H1 (cell line): ENCODE measurements around the gene EPHA6. TPM values are rescaled to one million over a fixed set of nuclear protein-coding genes. Genes with fewer than 3 reads are reported as not detected.

ENCODE experiments used
- CTCF ChIA-PET: fragments of 300-600 bp; sonication (Branson Sonifier 250); formaldehyde crosslinking; loops from one replicate; lab custom pipeline; 2021; ENCODE audit not compliant: partially characterized antibody; lab: Charles Lee
- POLR2A ChIA-PET: fragments of 300-600 bp; sonication (Branson Sonifier 250); formaldehyde crosslinking; loops from one replicate; lab custom pipeline; 2021; ENCODE audit warnings: inconsistent platforms; ENCODE audit not compliant: partially characterized antibody; lab: Charles Lee
- DNase-seq, 2 experiments: peaks; one replicate each; pipeline versions ENCODE4 v3.0.0 to v3.0.0-alpha.2; 2010 to 2022; ENCODE audit warnings: low spot score in 2 of 2, low read depth in 1 of 2, mixed read lengths in 1 of 2
- FAIRE-seq: peaks from 2 replicates; lab custom pipeline; 2011; peaks lifted over from hg19 to GRCh38; lab: Jason Lieb, UNC
- H2AFZ ChIP-seq: 2 replicates; pipeline ENCODE4 v1.8.1; 2012; ENCODE audit warnings: low read length, inconsistent platforms
- H2AK5ac ChIP-seq: 2 replicates; pipeline ENCODE4 v1.6.1; 2013; ENCODE audit warnings: low read depth, low read length
- H2BK120ac ChIP-seq: replicated peaks from 2 replicates; pipeline ENCODE3; 2013; ENCODE audit warnings: low read depth, low read length, inconsistent platforms
- H2BK12ac ChIP-seq: 2 replicates; pipeline ENCODE4 v1.6.1; 2013; ENCODE audit warnings: low read depth, low read length
- H2BK15ac ChIP-seq: 2 replicates; pipeline ENCODE4 v1.6.1; 2013; ENCODE audit warnings: low read length
- H2BK20ac ChIP-seq: 2 replicates; pipeline ENCODE4 v1.6.1; 2013; ENCODE audit warnings: low read length
- H2BK5ac ChIP-seq: 2 replicates; pipeline ENCODE4 v1.6.1; 2013; ENCODE audit warnings: low read depth, low read length
- H3K14ac ChIP-seq: 2 replicates; pipeline ENCODE4 v1.6.1; 2013; ENCODE audit warnings: inconsistent platforms; ENCODE audit not compliant: insufficient read length
- H3K18ac ChIP-seq: 2 replicates; pipeline ENCODE4 v1.6.1; 2013; ENCODE audit warnings: low read length; ENCODE audit errors: extremely low read depth
- H3K23ac ChIP-seq: 2 replicates; pipeline ENCODE4 v1.6.1; 2013; ENCODE audit warnings: inconsistent platforms; ENCODE audit not compliant: insufficient read length
- H3K23me2 ChIP-seq: 2 replicates; pipeline ENCODE4 v1.6.1; 2013; ENCODE audit warnings: low read depth, low read length
- H3K27ac ChIP-seq: 2 replicates; pipeline ENCODE4 v1.6.1; 2011; ENCODE audit warnings: low read depth, low read length, inconsistent platforms
- H3K27me3 ChIP-seq, 4 experiments: replicated peaks in 1 of 4; 1 replicate in 1 of 4; 2 replicates in 3 of 4; pipeline versions ENCODE4 v1.6.1 to v1.8.1; 2011 to 2013; ENCODE audit warnings: low read length in 3 of 4, mild to moderate bottlenecking in 3 of 4, inconsistent platforms in 2 of 4, mixed read lengths in 2 of 4, moderate library complexity in 1 of 4; ENCODE audit not compliant: control insufficient read depth in 3 of 4, insufficient read depth in 3 of 4; ENCODE audit errors: extremely low read depth in 1 of 4
- H3K36me3 ChIP-seq, 4 experiments: 2 replicates each; pipeline versions ENCODE4 v1.6.1 to v1.8.1; 2011 to 2013; ENCODE audit warnings: mild to moderate bottlenecking in 4 of 4, low read length in 3 of 4, moderate library complexity in 2 of 4, control low read depth in 1 of 4, inconsistent platforms in 1 of 4; ENCODE audit not compliant: insufficient read depth in 4 of 4, control insufficient read depth in 2 of 4
- H3K4ac ChIP-seq: replicated peaks from 2 replicates; pipeline ENCODE3; 2013; ENCODE audit warnings: low read length, low read depth, mixed read lengths, inconsistent platforms; ENCODE audit not compliant: insufficient read length
- H3K4me1 ChIP-seq, 4 experiments: replicated peaks in 1 of 4; 1 replicate in 1 of 4; 2 replicates in 3 of 4; pipeline versions ENCODE4 v1.6.1 to v1.8.1; 2011 to 2013; ENCODE audit warnings: low read length in 3 of 4, inconsistent platforms in 2 of 4, mixed read lengths in 1 of 4; ENCODE audit not compliant: insufficient read depth in 4 of 4, control insufficient read depth in 3 of 4
- H3K4me2 ChIP-seq, 2 experiments: 2 replicates each; pipeline versions ENCODE4 v1.6.1 to v1.8.1; 2011 to 2013; ENCODE audit warnings: low read depth in 2 of 2, low read length in 2 of 2, control low read depth in 1 of 2, inconsistent platforms in 1 of 2, mild to moderate bottlenecking in 1 of 2; ENCODE audit not compliant: insufficient read depth in 1 of 2
- H3K4me3 ChIP-seq, 4 experiments: fragments of 200-600, 300-600 bp in 1 of 4; sonication (generic), shearing (Covaris generic), sonication (Bioruptor Twin) in 1 of 4; 2 replicates each; pipeline versions ENCODE4 v1.5.1 to v1.8.1; 2011 to 2016; ENCODE audit warnings: low read length in 4 of 4, low read depth in 3 of 4, control low read depth in 2 of 4, inconsistent platforms in 2 of 4, mild to moderate bottlenecking in 2 of 4, mixed read lengths in 1 of 4, moderate library complexity in 1 of 4; ENCODE audit not compliant: insufficient read depth in 2 of 4; ENCODE audit errors: extremely low read depth in 1 of 4
- H3K56ac ChIP-seq: replicated peaks from 2 replicates; pipeline ENCODE3; 2013; ENCODE audit warnings: low read depth, mild to moderate bottlenecking, mixed read lengths, low read length, inconsistent platforms; ENCODE audit not compliant: insufficient read length
- H3K79me1 ChIP-seq: 2 replicates; pipeline ENCODE4 v1.6.1; 2013; ENCODE audit warnings: low read depth, low read length, control low read depth
- H3K79me2 ChIP-seq, 2 experiments: 2 replicates each; pipeline versions ENCODE4 v1.6.1 to v1.8.1; 2012 to 2013; ENCODE audit warnings: low read length in 2 of 2, mild to moderate bottlenecking in 2 of 2, inconsistent platforms in 1 of 2; ENCODE audit not compliant: insufficient read depth in 2 of 2, control insufficient read depth in 1 of 2
- H3K9ac ChIP-seq, 4 experiments: replicated peaks in 1 of 4; 1 replicate in 1 of 4; 2 replicates in 3 of 4; pipeline versions ENCODE4 v1.6.1 to v1.8.1; 2011 to 2013; ENCODE audit warnings: low read depth in 3 of 4, low read length in 3 of 4, control low read depth in 2 of 4, mild to moderate bottlenecking in 2 of 4, moderate library complexity in 2 of 4, inconsistent platforms in 1 of 4; ENCODE audit errors: extremely low read depth in 1 of 4
- H3K9me3 ChIP-seq, 2 experiments: 2 replicates each; pipeline versions ENCODE4 v1.6.1 to v1.8.1; 2012 to 2013; ENCODE audit warnings: mild to moderate bottlenecking in 2 of 2, moderate library complexity in 2 of 2, control low read depth in 1 of 2, inconsistent platforms in 1 of 2, low read depth in 1 of 2, low read length in 1 of 2, mixed read lengths in 1 of 2; ENCODE audit not compliant: insufficient read depth in 2 of 2
- H4K20me1 ChIP-seq, 2 experiments: replicated peaks in 1 of 2; 2 replicates each; pipeline versions ENCODE3 to v1.8.1; 2011 to 2013; ENCODE audit warnings: inconsistent platforms in 2 of 2, low read length in 2 of 2, mild to moderate bottlenecking in 1 of 2; ENCODE audit not compliant: insufficient read depth in 2 of 2, control insufficient read depth in 1 of 2
- H4K5ac ChIP-seq: 2 replicates; pipeline ENCODE4 v1.6.1; 2013; ENCODE audit warnings: low read length, low read depth, mixed read lengths, inconsistent platforms; ENCODE audit not compliant: insufficient read length
- H4K8ac ChIP-seq: 2 replicates; pipeline ENCODE4 v1.8.0; 2013; ENCODE audit warnings: mild to moderate bottlenecking, moderate library complexity, low read length, inconsistent platforms; ENCODE audit not compliant: insufficient read depth; ENCODE audit errors: extremely low read depth
- H4K91ac ChIP-seq: replicated peaks from 2 replicates; pipeline ENCODE3; 2013; ENCODE audit warnings: low read length, mixed read lengths, inconsistent platforms; ENCODE audit not compliant: insufficient read length
- EP300 ChIP-seq, 2 experiments: IDR thresholded peaks; 1 replicate in 1 of 2; 2 replicates in 1 of 2; pipeline ENCODE4 v1.6.1; 2011 to 2012; ENCODE audit warnings: low read depth in 2 of 2, low read length in 2 of 2, mild to moderate bottlenecking in 2 of 2, borderline replicate concordance in 1 of 2, inconsistent platforms in 1 of 2, moderate library complexity in 1 of 2
- SIRT6 ChIP-seq: IDR thresholded peaks from one replicate; pipeline ENCODE4 v1.7.1; 2012; ENCODE audit warnings: low read length, inconsistent platforms
- SRF ChIP-seq: IDR thresholded peaks from 2 replicates; pipeline ENCODE4 v1.6.1; 2011; ENCODE audit warnings: mild to moderate bottlenecking, low read depth, low read length, moderate library complexity
- TCF12 ChIP-seq: IDR thresholded peaks from 2 replicates; pipeline ENCODE4 v1.6.1; 2011; ENCODE audit warnings: low read depth, mild to moderate bottlenecking, low read length
- WGBS, 2 experiments: shearing (Covaris generic) in 1 of 2; methylation state at CpG; one replicate each; pipeline versions ENCODE4 v1.1.6 to v1.1.7; 2013 to 2015; ENCODE audit warnings: low lambda C conversion rate in 2 of 2, mixed read lengths in 2 of 2, inconsistent platforms in 1 of 2, low coverage in 1 of 2, missing lambda C conversion rate in 1 of 2; ENCODE audit not compliant: insufficient replicate concordance in 2 of 2, insufficient coverage in 1 of 2, insufficient read length in 1 of 2; ENCODE audit errors: extremely low coverage in 1 of 2, missing lambda C conversion rate in 1 of 2; 5-methylcytosine and 5-hydroxymethylcytosine counted together
- polyA plus RNA-seq, 7 experiments: library from polyadenylated mRNA; depleted of rRNA in 3 of 7; stranded (reverse) in 5 of 7; unstranded in 2 of 7; fragments of >200 nt in 5 of 7; fragments of 200-250 nt in 2 of 7; gene quantifications; 1 replicate in 5 of 7; 2 replicates in 1 of 7; 4 replicates in 1 of 7; pipeline versions ENCODE4 v1.2.1 to v1.2.3, GENCODE V29; 2011 to 2013; ENCODE audit warnings: missing spikeins in 2 of 7, mixed read lengths in 2 of 7
- total RNA-seq: library from RNA; stranded (reverse); fragmentation: NEBNext Ultra II Directional; extraction: Animal tissue kit (Norgen Biotek cat#: 25700); gene quantifications from 2 replicates; pipeline ENCODE4 v1.2.1, GENCODE V29; 2021

EPHA6 gene
- total and polyA plus RNA-seq, 2 of the 8 experiments (the other 6 are each of a cell fraction or from before 2014, with no cell fraction given), result 0.83 to 3.2 TPM

DNA sequence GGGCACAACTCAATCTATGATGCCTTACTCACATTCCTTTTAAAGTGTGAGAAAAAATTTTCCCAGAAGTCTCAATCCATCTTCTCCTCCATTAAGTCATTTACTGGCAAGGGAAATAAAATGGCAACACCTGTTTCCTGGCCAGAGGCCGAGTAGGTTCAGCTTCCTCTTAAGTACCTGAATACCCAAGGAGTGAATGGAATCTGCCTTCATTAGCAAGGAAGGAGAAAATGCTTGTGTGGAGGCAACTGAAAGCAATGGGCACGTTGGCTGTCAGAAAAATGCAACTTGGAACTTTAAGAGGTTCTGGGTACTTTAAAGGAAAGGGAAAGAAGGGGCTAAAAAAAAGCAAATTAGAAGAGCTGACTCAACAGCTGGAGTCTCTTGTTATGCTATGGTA, 526.5 kb downstream of the EPHA6 start:
- H3K27me3 ChIP-seq, result no peaks in the 10 kb centered on the region
- H3K18ac ChIP-seq, result no peak overlapping the region
- H2BK12ac ChIP-seq, result no peak overlapping the region
- no peak overlapping the region for H2BK120ac ChIP-seq
- no peak overlapping the region for H2AFZ ChIP-seq
- H3K4ac ChIP-seq, result no peak overlapping the region
- no peak overlapping the region for H2AK5ac ChIP-seq
- no peaks in the 10 kb centered on the region for H3K23me2 ChIP-seq
- no peak overlapping the region for H2BK15ac ChIP-seq
- H3K9ac ChIP-seq, result no peak overlapping the region
- H3K4me2 ChIP-seq, result no peak overlapping the region
- no peak overlapping the region for H2BK5ac ChIP-seq
- no peak overlapping the region for H4K8ac ChIP-seq
- H4K5ac ChIP-seq, result no peak overlapping the region
- WGBS, 2 experiments, result 81% methylated on average over 2 of the region's 2 CpGs; no CpG with 5 or more reads in 1 of the 2 experiments
- no peak overlapping the region for H3K4me3 ChIP-seq
- no peak overlapping the region for H2BK20ac ChIP-seq
- H4K91ac ChIP-seq, result no peak overlapping the region
- H3K4me1 ChIP-seq, result no peaks in the 10 kb centered on the region
- no peak overlapping the region for H3K14ac ChIP-seq
- no peaks in the 10 kb centered on the region; a peak in 1 of 4 replicates for H3K9me3 ChIP-seq
- no peaks in the 10 kb centered on the region for H3K36me3 ChIP-seq
- FAIRE-seq, result peak; percentile 39
- H4K20me1 ChIP-seq, result no peaks in the 10 kb centered on the region
- H3K27ac ChIP-seq, result no peak overlapping the region
- no peak overlapping the region for H3K56ac ChIP-seq
- POLR2A ChIA-PET, result no interaction called here
- H3K79me2 ChIP-seq, result no peaks in the 10 kb centered on the region
- H3K23ac ChIP-seq, result no peak overlapping the region
- no peaks in the 10 kb centered on the region for H3K79me1 ChIP-seq
- DNase-seq, result peak in 1 of 2 experiments; percentile 13
- CTCF ChIA-PET, result interaction anchor here (0.6 to 1.6 kb wide), 4 partner anchors 13 to 153 kb away, joined by 3 to 4 read pairs (median 3); no protein-coding TSS in a partner anchor
- TF ChIP-seq TCF12, result no peak
- no peak for TF ChIP-seq SRF
- TF ChIP-seq SIRT6, result no peak
- TF ChIP-seq EP300 (IDR thresholded peaks at IDR 0.05; ENCODE audit: borderline replicate concordance in 1 of 2, low read depth in 2 of 2, low read length in 2 of 2), result no peak
